GM21526 (cell line): ENCODE results near the gene UBA52.

Source experiments
- ATAC-seq: cut with Tn5 transposase; IDR thresholded peaks from one replicate; pipeline ENCODE4 v1.9.1; 2021; ENCODE audit warnings: moderate library complexity; ENCODE audit not compliant: unreplicated experiment, low FRiP score

UBA52 gene

GRCh38 chr19:18606281-18607225 lies 34.9 kb downstream of the UBA52 start, which contains the start of gene CRLF1:
TSS of gene CRLF1 (minus strand) at chr19:18606799. CDS start at chr19:18606656, 143 bp downstream.
- no peak for ATAC-seq

GRCh38 chr19:18607226-18608101 lies 35.8 kb downstream of the UBA52 start:
- ATAC-seq = no peak

- no peak for ATAC-seq
These were observed 36.6 kb downstream of the UBA52 start for GRCh38 chr19:18608102-18608804.

GRCh38 chr19:18608805-18609716 lies 37.4 kb downstream of the UBA52 start:
- no peak for ATAC-seq

GRCh38 chr19:18609717-18610051 lies 38.0 kb downstream of the UBA52 start:
- no peak for ATAC-seq

GRCh38 chr19:18610245-18610555 lies 38.5 kb downstream of the UBA52 start:
- no peak for ATAC-seq

GRCh38 chr19:18610556-18611326 lies 39.1 kb downstream of the UBA52 start:
- ATAC-seq = no peak

GRCh38 chr19:18611327-18612050 lies 39.8 kb downstream of the UBA52 start:
- no peak for ATAC-seq

GRCh38 chr19:18612051-18612771 lies 40.6 kb downstream of the UBA52 start:
- no peak for ATAC-seq

- ATAC-seq = no peak
These were observed 41.3 kb downstream of the UBA52 start, which contains the start of gene TMEM59L for GRCh38 chr19:18612772-18613588. TSS of gene TMEM59L (plus strand) at chr19:18612870. CDS start at chr19:18612959, 89 bp downstream.

GRCh38 chr19:18613589-18614234 lies 42.1 kb downstream of the UBA52 start:
- no peak for ATAC-seq

GRCh38 chr19:18616023-18616422 lies 44.4 kb downstream of the UBA52 start:
- no peak for ATAC-seq

- ATAC-seq = no peak
These were observed 45.9 kb downstream of the UBA52 start for GRCh38 chr19:18617562-18617961.

- no peak for ATAC-seq
These were observed 46.6 kb downstream of the UBA52 start for GRCh38 chr19:18618236-18618635.

GRCh38 chr19:18620311-18620710 lies 48.7 kb downstream of the UBA52 start:
- ATAC-seq = no peak

GRCh38 chr19:18620902-18621301 lies 49.2 kb downstream of the UBA52 start:
- no peak for ATAC-seq
